ENCODE data around the gene PFDN2.
A peak's percentile ranks its signal among the peaks of the same experiment; 100 is the strongest.

Gene PFDN2

DNA sequence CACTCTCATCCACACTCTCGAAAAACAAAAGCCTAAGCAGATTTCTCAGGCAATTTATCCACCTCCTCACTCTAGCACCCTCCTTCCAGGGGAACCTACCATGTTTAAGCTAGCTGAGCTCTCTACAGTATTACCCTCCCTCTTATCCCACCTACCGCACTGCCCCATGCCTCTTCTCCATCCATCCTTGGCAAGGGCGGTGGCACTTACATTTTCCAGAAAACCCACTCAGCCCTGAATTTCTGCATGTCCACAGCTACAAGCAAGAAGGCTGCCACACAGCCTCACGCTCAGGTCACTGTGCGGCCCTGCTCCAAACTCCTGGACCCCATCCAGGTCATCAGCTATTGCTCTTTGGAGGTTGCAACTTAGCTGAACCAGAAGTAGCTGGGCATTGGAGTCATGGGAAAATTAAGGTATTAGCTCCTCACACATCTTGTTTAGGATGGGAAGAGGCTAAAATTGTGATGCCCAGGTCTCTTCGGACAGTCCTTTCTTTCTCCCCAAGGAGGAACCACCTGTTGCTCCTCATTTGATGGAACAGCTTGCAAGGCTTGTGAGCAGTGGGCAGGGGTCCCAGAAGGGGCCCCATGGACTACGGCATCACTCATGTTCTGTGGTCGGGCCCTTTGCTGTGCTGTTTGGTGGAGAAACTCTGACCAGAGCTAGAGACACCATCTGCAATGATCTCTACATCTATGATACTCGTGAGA lies 18.6 kb downstream of the PFDN2 start:
- no peak for DNase-seq (ENCODE audit: low read depth in 2 of 2)

DNA sequence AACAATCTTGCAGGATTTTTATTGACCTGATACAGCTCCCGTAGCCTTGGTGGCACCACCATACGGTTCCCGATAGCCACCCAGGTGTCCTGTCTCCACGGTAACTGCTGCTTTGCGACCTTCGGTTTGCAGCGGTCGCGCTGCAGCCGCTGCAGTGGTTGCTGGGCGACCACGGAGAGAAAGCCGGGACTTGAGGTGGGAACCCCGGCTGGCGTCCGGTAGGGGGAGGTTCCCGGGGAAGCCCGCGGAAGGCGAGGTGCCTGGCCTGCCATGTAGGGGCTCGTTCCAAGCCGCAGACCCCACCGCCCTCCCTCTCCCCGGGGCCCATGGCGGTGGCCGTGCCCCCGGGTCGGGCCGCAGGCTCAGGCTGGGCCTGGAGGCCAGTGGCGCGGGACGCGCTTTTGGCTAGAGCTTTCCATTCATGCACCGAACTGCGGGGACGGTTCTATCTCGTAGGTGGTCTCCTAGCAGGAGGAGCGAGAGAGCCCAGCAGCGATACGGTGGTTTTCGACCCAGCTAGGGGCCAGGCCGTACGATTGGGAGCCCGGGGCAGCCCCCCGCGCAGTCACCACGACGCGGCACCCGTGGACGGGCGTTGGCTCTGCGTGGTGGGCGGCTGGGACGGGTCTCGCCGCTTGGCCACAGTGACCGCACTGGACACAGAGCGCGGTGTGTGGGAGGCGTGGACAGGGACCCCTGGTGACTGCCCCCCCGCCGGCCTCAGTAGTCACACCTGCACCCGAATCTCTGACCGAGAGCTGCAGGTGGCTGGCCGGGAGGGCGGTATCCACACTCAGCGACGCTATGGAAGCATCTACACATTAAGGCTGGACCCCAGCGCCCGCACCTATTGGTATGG lies 19.4 kb downstream of the PFDN2 start, which contains the start of gene KLHDC9:
KLHDC9 (plus strand) TSS at position 152 of the 859 bp plus-strand sequence; CDS start at position 327, 175 bp downstream.
- peak; percentile 31 to 39 for DNase-seq (ENCODE audit: low read depth in 2 of 2)

DNA sequence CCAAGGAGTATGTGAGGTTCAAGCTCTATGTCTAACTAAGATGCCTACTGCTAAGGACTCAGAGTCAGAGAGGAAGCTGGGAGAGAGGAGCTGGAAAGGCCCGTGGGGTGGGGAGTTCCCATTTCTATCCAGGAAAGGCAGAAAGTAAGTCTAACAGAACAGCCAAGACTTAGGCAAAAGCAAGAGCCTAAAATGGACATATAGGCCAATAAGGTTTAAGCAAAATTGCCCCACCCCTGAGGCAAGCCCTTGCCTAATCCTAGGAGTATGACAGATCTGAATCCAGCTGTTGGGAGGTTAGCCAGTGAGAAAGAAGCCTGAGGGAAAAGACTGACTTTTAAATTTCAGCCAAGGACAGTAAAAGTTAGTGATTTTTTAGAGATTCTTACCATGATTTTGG lies 21.3 kb downstream of the PFDN2 start:
- no peak for DNase-seq (ENCODE audit: low read depth in 2 of 2)

DNA sequence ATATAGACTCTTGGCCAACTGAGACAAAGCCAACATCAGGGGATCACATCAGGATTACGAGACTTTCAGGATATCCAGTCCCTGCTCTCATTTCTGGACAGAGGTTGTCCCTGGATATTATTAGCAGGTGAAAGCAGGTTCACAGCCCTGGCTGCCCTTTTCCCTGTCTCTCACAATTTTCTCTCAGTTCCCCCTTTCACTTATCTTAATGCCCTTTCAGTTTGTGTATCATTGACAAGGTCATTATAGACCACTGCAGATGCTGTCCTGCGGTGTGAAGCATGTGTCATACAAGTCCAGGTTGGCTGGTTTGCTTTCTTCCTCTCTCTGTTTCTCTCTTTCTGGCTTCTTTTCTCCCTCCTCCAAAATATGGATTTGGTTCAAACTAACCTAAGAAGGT lies 21.8 kb downstream of the PFDN2 start:
- DNase-seq (ENCODE audit: low read depth in 2 of 2): no peak

DNA sequence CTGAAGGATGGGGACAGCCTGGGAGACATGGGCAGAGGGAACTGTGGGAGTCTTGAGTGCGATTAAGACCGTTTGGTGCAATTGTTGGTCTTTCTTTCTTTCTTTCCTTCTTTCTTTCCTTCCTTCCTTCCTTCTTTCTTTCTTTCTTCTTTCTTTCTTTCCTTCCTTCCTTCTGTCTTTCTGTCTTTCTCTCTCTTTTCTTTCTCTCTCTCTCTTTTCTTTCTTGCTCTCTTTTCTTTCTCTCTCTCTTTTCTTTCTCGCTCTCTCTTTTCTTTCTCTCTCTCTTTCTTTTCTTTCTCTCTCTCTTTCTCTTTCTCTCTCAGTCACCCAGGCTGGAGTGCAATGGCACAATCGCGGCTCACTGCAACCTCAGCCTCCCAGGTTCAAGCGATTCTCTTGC lies 22.6 kb downstream of the PFDN2 start:
- DNase-seq (ENCODE audit: low read depth in 2 of 2): no peak

DNA sequence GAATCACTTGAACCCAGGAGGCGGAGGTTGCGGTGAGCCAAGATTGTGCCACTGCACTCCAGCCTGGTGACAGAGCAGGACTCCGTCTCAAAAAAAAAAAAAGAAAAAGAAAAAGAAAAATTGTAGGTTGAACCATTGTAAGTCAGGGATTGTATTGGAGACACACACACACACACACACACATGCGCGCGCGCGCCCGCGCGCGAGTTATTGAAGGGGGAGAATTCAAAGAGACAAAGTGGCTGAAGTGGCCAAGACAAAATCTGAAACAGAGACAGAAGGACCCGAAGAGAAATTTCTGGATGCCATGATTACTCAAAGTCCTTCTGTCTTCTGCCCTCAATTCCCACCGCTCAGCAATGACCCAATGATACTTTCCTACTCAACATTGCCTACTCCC lies 23.4 kb downstream of the PFDN2 start:
- DNase-seq (ENCODE audit: low read depth in 2 of 2): no peak

DNA sequence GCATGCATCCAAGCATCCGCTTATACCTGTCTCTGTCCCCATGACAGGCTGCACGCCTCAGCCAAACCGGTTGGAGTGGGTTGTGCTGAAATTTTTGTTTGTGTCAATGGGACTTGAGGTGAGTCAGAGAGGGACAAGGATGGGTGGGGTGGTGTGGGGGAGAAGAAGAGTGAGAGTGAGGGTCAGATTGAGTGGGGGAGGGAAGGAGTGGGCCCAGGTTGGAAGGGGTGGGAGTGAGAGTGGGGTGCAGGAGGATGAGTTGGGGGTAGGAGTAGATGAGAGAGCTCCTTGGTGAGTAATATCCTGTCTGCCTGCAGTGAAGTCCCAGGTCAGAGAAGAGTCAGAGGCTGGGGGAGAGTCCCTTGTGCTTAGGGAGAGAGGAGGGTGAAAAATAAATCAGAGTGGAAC lies 25.2 kb downstream of the PFDN2 start:
- DNase-seq (ENCODE audit: low read depth in 2 of 2): no peak

DNA sequence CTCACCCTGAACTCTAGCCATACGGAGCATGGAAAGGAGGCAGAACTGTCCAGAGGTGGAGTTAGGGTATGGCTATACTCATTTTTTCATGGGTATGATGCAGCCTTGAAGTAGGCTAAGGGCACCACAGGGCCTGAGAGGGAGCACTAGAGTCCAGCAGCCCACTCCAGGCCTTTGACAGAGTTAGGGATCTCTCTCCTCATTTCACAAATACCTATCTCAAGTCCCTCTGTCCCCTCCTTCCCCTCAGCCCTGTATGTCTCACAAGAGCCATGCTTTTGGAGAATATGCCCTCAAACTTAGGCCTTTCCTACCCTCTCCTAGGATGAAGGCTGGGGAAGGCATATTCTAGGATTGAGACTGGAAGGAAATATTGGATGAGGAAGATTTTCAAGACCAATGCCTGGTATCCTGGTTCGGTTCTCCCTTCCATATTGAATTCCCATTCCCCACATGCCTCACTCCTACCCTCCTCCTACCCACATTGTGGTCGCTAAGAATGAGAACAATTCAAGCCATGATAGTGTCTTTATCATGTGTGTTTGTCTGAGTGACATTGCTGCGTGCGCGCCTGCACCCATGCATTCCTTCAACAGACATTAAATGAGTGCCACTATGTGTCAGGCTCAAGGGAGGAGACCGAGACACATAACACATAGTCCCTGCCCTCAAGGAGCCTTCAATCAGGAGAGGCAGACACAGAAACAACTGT lies 25.9 kb downstream of the PFDN2 start:
- DNase-seq (ENCODE audit: low read depth in 2 of 2): no peak

DNA sequence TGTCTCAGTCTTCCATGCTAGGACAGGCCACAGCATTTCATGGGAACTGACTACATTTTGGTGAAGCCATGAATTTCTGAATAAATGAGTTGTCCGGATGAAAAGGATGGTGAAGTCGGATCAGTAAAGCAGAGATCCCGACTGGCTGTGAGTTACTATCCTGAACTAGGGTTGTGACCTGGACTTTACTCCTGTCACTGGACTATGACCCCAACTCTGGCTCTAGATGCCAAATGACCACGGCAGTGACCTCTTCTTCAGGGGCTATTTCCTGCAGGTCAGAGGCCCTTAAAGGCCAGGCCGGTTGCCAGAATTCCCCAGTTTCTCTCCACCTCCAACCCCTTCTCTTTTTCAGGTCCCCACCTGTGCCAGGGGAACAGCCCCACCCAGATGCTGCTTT lies 26.7 kb downstream of the PFDN2 start:
- no peak for DNase-seq (ENCODE audit: low read depth in 2 of 2)

DNA sequence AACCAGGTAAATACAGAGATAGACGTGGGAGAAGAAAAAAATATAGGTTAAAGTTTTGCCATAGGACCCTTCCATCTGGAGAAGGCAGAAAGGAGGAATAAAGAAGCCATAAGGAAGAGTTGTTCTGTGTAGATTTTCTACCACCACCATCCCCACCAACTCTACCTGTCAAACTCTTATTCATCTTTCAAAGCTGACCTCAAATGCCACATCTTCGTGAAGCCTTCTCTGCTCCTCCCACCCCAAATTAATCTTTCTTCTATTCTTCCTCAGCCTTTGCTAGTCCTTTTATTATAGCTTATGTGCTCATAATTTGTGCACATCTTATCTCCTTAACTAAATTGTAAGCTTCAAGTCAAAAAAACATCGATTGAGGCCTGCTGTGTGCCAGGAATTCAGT lies 27.2 kb downstream of the PFDN2 start:
- no peak for DNase-seq (ENCODE audit: low read depth in 2 of 2)

DNA sequence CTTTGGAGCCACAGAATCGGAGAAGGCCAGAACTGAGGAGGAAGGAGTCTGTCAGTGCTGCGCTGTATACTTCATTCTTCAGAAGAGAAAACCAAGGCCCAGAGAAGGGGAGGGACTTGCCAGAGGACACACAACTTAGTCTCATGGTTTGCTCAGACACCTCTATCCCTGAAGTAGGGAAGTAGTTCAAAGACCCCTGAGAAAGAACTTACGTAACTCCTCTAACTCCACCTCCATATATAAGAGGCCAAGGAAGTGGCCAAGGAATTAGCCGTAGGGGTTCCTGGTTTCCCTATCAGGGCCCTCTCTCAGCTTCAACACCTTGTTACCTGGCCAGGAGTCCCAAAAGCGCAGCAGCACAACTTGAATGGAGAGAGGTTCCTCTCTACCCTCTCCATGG lies 27.9 kb downstream of the PFDN2 start:
- DNase-seq (ENCODE audit: low read depth in 2 of 2): no peak

DNA sequence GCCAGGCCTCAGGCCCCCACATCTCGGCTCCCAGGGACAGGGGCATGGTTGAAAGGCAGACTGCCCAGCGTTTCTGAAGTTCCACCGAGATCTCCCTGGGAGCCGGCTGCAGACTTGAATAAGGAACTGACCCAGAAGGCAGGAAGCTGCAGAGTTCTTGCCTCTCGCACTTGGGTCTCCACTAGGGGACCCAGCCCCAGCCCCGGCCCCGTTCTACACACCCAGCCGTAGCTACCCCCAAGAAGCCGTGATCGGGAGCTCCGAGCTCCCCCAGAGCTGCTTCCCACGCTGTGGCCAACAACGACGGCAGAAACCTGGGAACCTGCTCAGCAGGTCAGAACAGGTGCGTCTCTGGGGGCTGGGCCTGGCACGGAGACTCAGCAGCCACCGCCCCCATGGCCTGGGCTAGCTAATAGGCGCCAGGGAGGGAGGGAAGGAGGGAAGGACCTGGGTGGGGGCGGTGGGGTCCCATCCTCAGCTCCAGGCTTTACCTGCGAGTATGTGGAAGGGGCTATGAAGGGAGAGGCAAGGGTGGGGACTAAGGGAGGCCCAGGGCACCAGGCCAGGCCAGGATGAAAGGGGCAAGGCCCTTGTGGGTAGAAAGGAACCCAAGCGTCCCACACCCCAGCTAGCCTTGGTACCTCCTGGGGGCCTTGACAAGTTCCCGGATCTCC lies 28.4 kb downstream of the PFDN2 start, which contains the start of gene NECTIN4:
NECTIN4 (minus strand) TSS at position 308 of the 674 bp plus-strand sequence; CDS start at position 46, 262 bp downstream.
- DNase-seq (ENCODE audit: low read depth in 2 of 2): no peak

DNA sequence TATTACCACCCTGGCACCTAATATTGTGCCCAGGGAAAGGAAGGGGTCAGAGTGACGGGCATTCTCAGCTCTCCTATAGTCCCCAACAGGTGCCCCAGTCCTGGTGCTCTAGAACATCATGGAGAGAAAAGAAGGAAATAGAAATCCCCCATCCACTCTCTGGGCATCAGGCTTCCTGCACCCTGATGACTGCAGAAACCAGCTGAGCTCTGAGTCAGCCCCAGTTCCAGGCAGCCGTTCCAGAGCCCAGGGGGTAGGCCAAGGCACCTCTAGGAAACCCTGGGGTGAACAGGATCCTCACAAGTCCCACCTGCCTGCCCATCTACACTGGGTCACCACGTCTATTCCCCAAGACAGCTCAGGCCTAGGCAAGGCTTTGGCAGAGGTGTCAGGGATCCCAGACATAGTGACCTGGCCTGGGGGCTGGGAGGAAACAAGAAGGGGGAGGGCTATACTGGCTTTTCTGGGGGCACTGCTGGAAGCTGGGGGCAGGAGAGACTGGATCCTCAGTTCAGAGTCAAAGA lies 29.2 kb downstream of the PFDN2 start:
- no peak for DNase-seq (ENCODE audit: low read depth in 2 of 2)

DNA sequence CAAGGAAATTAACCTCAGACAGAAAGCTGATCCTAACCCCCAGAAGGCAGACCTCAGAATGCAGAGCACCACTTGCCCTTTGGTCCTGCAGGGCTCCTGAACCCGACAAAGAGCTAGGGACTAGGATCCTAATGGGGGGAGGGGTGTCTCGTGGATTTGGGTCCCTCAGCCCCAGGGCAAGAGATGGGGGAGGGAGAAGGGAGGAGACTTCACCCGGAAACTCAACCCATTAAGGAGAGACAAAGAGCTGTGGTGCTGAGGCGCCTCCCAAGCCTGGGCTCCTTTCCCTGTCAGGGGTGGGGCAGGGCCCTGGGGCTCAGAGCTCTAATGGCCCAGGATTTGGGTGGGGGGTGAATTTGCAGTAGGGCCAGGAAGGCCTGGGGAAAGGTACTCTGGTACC lies 31.4 kb downstream of the PFDN2 start:
- no peak for DNase-seq (ENCODE audit: low read depth in 2 of 2)

DNA sequence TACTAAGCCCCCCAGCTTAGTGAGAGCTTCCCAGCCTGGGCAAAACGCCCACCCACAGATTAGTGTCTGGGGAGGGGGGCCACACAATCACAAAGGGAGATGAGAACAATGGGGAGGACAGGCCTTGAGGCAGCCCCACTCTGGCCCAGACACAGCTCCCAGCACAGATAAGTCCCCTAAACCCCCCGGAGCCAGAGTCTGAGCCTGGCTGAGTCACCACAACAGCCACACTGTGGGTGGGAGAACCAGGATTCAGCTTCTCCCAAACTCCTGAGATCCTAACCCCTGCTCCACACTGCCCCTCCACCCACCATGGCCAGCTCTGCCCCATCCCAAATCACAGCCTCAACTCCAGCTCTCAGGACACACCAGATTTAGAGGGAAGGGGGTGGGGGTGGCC lies 32.7 kb downstream of the PFDN2 start:
- no peak for DNase-seq (ENCODE audit: low read depth in 2 of 2)

DNA sequence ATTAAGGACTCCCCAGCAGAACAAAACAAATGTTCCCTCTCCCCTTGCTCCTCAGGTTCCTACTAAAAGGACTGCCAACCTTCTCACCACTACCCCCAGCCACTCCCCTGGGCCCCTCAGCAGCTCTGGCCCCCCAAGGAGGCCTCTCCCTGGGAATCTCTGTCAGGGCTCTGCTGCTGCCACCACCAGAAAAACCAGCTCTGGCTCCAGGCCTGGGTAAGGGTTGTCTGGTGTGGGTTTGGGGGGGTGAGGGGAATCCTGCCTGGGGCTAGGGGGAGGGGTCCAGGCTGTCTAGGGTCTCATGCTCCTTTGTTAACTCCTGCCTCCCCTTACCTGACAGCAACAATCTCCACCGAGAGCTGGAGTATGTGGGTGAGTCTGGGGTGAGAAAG lies 33.2 kb downstream of the PFDN2 start:
- DNase-seq (ENCODE audit: low read depth in 2 of 2): no peak

DNA sequence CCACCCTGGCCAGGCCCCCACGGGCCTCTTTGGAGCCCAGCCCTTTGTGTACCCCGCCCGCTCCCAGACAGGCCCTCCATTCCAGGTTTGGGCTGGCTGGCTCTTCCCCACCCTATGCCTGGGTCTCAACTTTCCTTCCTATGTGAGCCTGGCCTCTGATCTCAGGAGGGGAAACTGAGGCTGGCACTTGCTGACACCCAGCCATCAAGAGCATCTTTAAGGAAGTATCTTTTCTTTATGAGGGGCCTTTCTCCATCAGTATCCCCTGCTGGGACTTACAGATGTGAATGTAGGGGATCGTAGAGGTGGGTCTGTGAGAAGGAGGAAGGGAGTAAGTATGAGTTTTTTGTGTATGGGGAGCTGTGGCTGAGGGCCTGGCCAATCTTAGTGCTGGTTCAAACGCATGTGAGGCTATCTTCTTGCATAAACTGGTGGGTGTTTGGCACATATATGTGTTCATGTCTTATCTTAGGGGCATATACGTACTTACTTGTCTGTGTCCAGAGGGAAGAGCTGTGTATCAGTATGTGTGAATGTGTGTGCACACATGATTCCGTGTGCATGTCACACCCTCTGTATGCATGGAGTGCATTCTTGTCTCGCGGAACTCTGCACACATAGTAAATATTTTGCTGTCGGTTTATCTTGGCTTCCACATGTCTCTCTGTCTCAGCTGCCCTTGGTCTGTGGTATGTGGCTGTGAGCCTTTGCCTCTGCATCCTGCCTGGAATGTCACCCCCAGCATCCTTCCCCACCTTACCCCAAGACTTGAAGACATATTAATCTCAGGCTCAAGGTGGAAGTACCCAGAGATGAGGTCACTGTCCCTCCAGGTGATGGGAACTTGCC lies 33.9 kb downstream of the PFDN2 start:
- DNase-seq (ENCODE audit: low read depth in 2 of 2): no peak

DNA sequence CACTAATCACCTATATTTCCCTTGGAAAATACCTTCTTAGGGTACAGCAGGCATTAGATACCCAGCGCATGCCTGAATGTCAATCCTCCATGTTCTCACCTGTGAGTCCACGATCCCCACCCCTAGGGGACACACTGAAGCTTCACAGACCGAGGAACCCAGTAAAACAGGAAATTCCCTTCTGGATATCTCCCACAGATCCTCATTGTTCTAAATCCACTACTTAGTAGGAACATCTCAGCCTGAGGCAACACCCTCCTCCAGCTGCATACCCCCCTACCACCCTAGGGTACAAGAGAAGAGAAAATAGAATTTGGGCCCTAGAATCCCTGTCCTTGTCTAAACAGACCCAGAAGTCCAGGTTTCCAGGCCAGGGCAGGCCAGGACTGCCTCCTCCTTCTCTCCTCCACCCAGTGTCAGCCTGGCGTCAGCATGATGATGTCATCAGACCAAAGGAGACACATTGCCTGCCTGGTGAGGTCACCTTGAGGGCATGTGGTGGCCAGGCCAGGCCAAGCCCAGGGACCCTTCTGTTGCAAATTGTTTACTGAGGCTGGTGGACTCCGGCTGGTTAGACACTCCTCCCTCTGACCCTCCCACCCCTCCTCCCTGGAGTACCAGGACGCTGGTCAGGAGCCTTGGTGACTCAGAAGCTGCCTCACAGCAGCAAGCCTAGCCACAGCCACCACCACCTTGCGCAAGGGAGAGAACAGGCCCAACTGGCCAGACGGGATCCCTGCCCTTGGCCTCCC lies 34.7 kb downstream of the PFDN2 start:
- DNase-seq (ENCODE audit: low read depth in 2 of 2): no peak

DNA sequence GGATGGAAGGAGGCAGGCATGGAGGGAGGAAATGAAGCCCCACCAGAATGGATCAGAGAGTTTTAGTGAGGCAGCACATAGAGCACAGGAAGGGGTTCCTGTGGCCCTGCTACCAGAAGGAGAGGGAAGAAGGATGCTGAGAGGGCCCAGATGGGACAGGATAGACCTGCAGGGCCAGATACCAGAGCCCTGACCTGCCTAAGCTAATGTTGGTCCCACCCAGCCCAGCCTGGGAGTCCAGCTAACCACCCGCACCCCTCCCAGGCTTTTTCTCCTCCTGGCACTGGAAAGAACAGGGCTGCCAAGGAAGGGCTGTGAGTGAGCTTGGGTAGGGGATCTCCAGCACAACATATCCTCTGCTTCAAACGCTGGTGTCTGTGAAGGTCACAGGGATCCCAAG lies 35.4 kb downstream of the PFDN2 start:
- DNase-seq (ENCODE audit: low read depth in 2 of 2): no peak

DNA sequence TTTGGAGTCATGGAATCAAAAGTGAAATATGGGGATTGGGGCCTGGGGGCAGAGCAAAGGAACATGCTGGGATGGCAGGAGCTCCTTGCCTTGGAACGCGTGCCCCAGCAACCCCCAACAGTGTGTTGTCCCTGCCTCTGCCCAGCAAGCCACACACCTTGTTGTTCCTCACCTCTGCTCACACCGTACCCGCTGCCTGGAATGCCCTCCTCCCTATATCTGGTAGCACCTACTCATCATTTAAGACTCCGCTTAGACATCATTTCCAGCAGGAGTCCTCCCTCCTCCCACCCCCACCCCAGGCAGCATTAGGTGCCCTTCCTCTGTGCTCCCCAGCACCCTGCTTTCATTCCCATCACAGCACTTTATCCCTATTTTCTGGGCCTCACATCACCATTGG lies 36.3 kb downstream of the PFDN2 start:
- no peak for DNase-seq (ENCODE audit: low read depth in 2 of 2)

Measured in stimulated activated CD8-positive, alpha-beta memory T cell treated with anti-CD3 and anti-CD28 coated beads, Interleukin-2, amount 100 ng/mL, for 1 hour (primary cell).